Measurements from ENCODE around the gene VCPKMT. TPM values are rescaled to one million over a fixed set of nuclear protein-coding genes. Genes with fewer than 3 reads are reported as not detected.

VCPKMT gene
- total RNA-seq (2022; extraction: Qiagen RNA extraction; ENCODE audit: low read depth) = 8.1 to 9.7 TPM (median 8.6 TPM) in 5 replicates

DNA sequence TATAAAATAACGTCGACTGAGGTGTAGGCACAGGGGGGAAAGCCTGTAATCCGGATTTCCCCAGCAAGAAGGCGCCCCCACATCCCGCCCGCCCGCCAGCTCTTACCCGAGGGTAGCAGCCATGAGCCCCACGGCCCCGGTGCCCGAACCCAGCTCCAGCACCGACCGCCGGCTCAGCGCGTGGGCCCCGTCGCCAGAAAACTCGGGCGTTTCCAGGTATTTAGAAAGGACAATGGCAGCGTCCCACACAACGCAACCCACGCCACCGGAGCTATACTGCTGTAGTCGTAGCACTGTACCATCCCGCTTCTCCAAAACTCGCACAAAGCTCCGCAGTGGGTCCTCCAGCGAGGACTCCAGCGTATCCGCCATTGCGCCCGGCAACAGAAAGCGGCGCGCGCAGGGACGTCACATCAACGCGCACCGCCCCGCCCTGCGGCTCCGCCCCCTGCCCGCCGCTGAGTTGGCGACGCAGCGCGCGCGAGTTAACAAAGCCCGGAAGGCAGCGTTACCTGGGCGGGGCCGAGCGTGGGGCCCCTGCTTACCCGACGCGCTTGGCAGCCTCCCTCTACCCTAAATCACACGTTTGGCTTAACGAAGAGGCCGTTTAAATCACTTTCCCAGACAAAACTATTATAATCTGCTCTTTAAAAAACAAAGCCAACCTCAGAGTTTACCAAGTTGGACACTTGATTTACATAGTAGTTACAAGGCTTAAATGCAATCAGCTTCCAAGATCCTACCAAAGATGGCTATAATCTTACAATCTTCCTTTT lies at the start of gene VCPKMT:
Gene VCPKMT (minus strand): TSS at position 392 of the 776 bp plus-strand sequence. CDS start 20 bp downstream, at position 372.

Other genes with a start within 250 kb of the VCPKMT start
- gene ARF6, start 223.5 kb downstream of the VCPKMT start, total RNA-seq (2022; extraction: Qiagen RNA extraction; ENCODE audit: low read depth) = 66.5 to 77.1 TPM (median 73.3 TPM) in 5 replicates
- gene SOS2, start 115.0 kb upstream of the VCPKMT start, total RNA-seq (2022; extraction: Qiagen RNA extraction; ENCODE audit: low read depth) = 7.4 to 11.7 TPM (median 10.8 TPM) in 5 replicates
- 9.0 to 11.6 TPM (median 10.4 TPM) in 5 replicates for gene L2HGDH, start 195.7 kb upstream of the VCPKMT start, total RNA-seq (2022; extraction: Qiagen RNA extraction; ENCODE audit: low read depth)
- gene DMAC2L, start 195.8 kb upstream of the VCPKMT start, total RNA-seq (2022; extraction: Qiagen RNA extraction; ENCODE audit: low read depth) = 13.2 to 16.0 TPM (median 14.5 TPM) in 5 replicates